Common myeloid progenitor, CD34-positive (primary cell): ENCODE data around the gene FAAP24.
"Not testable (repeated sequence)": the region's sequence is repeated elsewhere in the genome, so short reads cannot be mapped to it uniquely, and the experiment has no call there.

Experiments
- CTCF ChIA-PET: fragments of 350-600 bp; sonication (Branson Sonifier 250); formaldehyde crosslinking; loops from one replicate; lab custom pipeline; 2021; ENCODE audit warnings: antibody characterized with exemption; lab: Charles Lee
- POLR2A ChIA-PET: fragments of 350-600 bp; sonication (Branson Sonifier 250); formaldehyde crosslinking; loops from one replicate; lab custom pipeline; 2021; ENCODE audit warnings: antibody characterized with exemption; lab: Charles Lee
- DNase-seq, 3 donors: peaks; one replicate each; pipeline versions ENCODE4 v3.0.0 to v3.0.0-alpha.2; 2013
- H3K27ac ChIP-seq, 2 experiments: 1 replicate in 1 of 2; 2 replicates in 1 of 2; pipeline ENCODE4 v1.7.0; 2013; ENCODE audit warnings: inconsistent platforms in 2 of 2, low read length in 2 of 2, mild to moderate bottlenecking in 2 of 2, low read depth in 1 of 2, moderate library complexity in 1 of 2; ENCODE audit not compliant: severe bottlenecking in 2 of 2, insufficient read depth in 1 of 2, poor library complexity in 1 of 2
- H3K27me3 ChIP-seq, 5 experiments: replicated peaks in 2 of 5; 1 replicate in 3 of 5; 2 replicates in 2 of 5; pipeline versions ENCODE4 v1.6.1 to v1.7.0; 2013; ENCODE audit warnings: low read length in 4 of 5, mild to moderate bottlenecking in 2 of 5, moderate library complexity in 2 of 5, inconsistent platforms in 1 of 5; ENCODE audit not compliant: insufficient read depth in 5 of 5, control insufficient read depth in 4 of 5
- H3K36me3 ChIP-seq, 4 experiments: 1 replicate in 2 of 4; 2 replicates in 2 of 4; pipeline versions ENCODE4 v1.6.1 to v1.7.0; 2013; ENCODE audit warnings: low read length in 3 of 4, control low read depth in 1 of 4, mild to moderate bottlenecking in 1 of 4; ENCODE audit not compliant: control insufficient read depth in 4 of 4, insufficient read depth in 4 of 4
- H3K4me1 ChIP-seq, 4 experiments: 1 replicate in 3 of 4; 2 replicates in 1 of 4; pipeline versions ENCODE4 v1.6.1 to v1.7.1; 2013; ENCODE audit warnings: low read length in 3 of 4, mild to moderate bottlenecking in 3 of 4, control low read depth in 1 of 4, inconsistent platforms in 1 of 4, moderate library complexity in 1 of 4; ENCODE audit not compliant: control insufficient read depth in 4 of 4, insufficient read depth in 4 of 4; ENCODE audit errors: control extremely low read depth in 1 of 4
- H3K4me3 ChIP-seq, 7 experiments: 1 replicate in 4 of 7; 2 replicates in 3 of 7; pipeline versions ENCODE4 v1.5.1 to v1.7.0; 2013; ENCODE audit warnings: mild to moderate bottlenecking in 7 of 7, low read length in 6 of 7, moderate library complexity in 6 of 7, inconsistent platforms in 2 of 7, low read depth in 2 of 7, control low read depth in 1 of 7; ENCODE audit not compliant: insufficient read depth in 4 of 7, control insufficient read depth in 1 of 7; ENCODE audit errors: extremely low read depth in 1 of 7
- H3K9me3 ChIP-seq, 5 experiments: 1 replicate in 4 of 5; 2 replicates in 1 of 5; pipeline versions ENCODE4 v1.6.1 to v1.7.1; 2013; ENCODE audit warnings: low read length in 4 of 5, mild to moderate bottlenecking in 2 of 5, inconsistent platforms in 1 of 5, low read depth in 1 of 5, moderate library complexity in 1 of 5; ENCODE audit not compliant: control insufficient read depth in 4 of 5, insufficient read depth in 2 of 5; ENCODE audit errors: control extremely low read depth in 1 of 5
- WGBS: methylation state at CpG from one replicate; pipeline ENCODE4 v1.1.5; 2013; ENCODE audit not compliant: insufficient coverage; 5-methylcytosine and 5-hydroxymethylcytosine counted together

The FAAP24 gene

DNA sequence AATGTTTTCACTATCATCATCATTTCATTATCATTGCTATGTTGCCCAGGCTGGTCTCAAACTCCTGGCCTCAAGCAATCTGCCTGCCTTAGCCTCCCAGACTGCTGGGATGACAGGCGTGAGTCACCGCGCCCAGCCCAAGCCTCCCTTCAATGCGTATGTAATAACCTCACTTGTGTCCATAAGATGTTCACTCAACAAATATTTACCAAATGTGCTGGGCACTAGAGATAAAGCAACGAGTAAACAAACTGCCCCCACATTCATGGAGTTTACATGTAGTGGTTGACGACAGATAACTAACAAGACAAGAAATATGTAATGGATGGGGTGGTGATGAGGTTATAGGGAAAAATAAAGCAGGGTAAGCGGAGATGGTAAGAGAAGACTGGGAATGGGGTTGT, 25.0 kb downstream of the FAAP24 start:
- H3K27me3 ChIP-seq, H3K4me1 ChIP-seq, DNase-seq, H3K27ac ChIP-seq, H3K36me3 ChIP-seq, POLR2A ChIA-PET, H3K9me3 ChIP-seq, H3K4me3 ChIP-seq, CTCF ChIA-PET: not testable (repeated sequence)
- whole genome bisulfite sequencing, result 80% methylated on average over 1 of the region's 7 CpGs

- Histone ChIP-seq H3K27ac (no peak overlapping the region), H3K4me1 (no peaks in the 10 kb centered on the region), H3K27me3 (peaks cover 0 to 9% (median 4%) of the 10 kb centered on the region in 5 experiments), H3K9me3 (no peaks in the 10 kb centered on the region), H3K36me3 (no peaks in the 10 kb centered on the region), H3K4me3 (no peak overlapping the region)
- CTCF ChIA-PET, result no interaction called here
- 88% methylated on average over 14 of the region's 14 CpGs for WGBS
- POLR2A ChIA-PET, result no interaction called here
- DNase-seq, result no peak
Observed at GRCh38 chr19:32997716-32998355, 25.8 kb downstream of the FAAP24 start.

DNA sequence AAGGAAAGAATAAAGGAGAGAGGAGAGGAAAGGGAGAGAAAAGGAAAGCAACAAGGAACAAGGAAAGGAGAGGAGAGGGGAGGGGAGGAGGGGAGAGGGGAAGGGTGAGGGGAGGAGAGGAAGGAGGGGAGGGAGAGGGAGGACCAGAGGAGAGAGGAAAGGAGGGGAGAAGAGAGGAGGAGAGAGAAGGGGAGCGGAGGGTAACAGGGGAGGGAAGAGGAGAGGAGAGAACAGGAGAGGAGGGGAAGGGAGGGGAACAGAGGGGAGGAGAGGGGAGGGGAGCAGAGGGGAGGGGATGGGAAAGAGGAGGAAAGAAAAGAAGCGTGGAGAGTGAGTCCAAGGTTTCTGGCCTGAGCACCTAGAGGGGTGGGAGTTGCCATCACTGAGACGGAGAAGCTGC, 26.7 kb downstream of the FAAP24 start:
- Histone ChIP-seq H3K4me3 (no peak overlapping the region), H3K4me1 (no peaks in the 10 kb centered on the region), H3K36me3 (no peaks in the 10 kb centered on the region), H3K27ac (no peak overlapping the region), H3K9me3 (no peaks in the 10 kb centered on the region), H3K27me3 (peaks cover 0 to 9% (median 4%) of the 10 kb centered on the region in 5 experiments)
- ChIA-PET CTCF (no interaction called here), POLR2A (no interaction called here)
- no peak for DNase-seq
- 91% methylated on average over 3 of the region's 3 CpGs for WGBS

GRCh38 chr19:33000510-33000909, 28.5 kb downstream of the FAAP24 start:
- Histone ChIP-seq H3K9me3 (no peaks in the 10 kb centered on the region), H3K36me3 (no peaks in the 10 kb centered on the region), H3K4me1 (no peaks in the 10 kb centered on the region), H3K27ac (no peak overlapping the region), H3K27me3 (peaks cover 0 to 10% (median 4%) of the 10 kb centered on the region in 5 experiments), H3K4me3 (no peak overlapping the region)
- 75% methylated on average over 8 of the region's 8 CpGs for WGBS
- CTCF ChIA-PET, result no interaction called here
- no peak for DNase-seq
- POLR2A ChIA-PET, result no interaction called here

DNA sequence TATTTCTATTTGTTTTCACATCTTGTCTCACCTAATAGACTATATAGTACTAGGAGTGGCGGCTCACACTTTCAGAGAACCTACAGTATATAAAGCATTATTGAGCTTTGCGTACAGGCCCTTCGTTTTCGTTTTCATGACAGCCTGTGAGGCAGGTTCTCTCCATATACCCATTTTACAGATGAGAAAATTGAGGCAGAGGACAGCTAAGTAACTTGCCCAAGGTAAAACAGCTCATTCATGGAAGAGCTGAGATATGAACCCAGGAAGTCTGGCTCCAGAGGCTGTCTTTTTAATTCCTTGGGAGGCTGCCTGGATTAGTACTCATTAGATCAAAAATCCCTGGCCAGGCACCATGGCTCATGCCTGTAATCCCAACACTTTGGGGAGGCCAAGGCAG, 28.9 kb downstream of the FAAP24 start:
- H3K27me3 ChIP-seq, result peaks cover 0 to 10% (median 4%) of the 10 kb centered on the region in 5 experiments
- CTCF ChIA-PET, result no interaction called here
- 95% methylated on average over 3 of the region's 4 CpGs for WGBS
- DNase-seq, result no peak
- H3K9me3 ChIP-seq, result no peaks in the 10 kb centered on the region
- no peaks in the 10 kb centered on the region for H3K36me3 ChIP-seq
- H3K27ac ChIP-seq, result no peak overlapping the region
- H3K4me1 ChIP-seq, result no peaks in the 10 kb centered on the region
- POLR2A ChIA-PET, result no interaction called here
- no peak overlapping the region for H3K4me3 ChIP-seq

DNA sequence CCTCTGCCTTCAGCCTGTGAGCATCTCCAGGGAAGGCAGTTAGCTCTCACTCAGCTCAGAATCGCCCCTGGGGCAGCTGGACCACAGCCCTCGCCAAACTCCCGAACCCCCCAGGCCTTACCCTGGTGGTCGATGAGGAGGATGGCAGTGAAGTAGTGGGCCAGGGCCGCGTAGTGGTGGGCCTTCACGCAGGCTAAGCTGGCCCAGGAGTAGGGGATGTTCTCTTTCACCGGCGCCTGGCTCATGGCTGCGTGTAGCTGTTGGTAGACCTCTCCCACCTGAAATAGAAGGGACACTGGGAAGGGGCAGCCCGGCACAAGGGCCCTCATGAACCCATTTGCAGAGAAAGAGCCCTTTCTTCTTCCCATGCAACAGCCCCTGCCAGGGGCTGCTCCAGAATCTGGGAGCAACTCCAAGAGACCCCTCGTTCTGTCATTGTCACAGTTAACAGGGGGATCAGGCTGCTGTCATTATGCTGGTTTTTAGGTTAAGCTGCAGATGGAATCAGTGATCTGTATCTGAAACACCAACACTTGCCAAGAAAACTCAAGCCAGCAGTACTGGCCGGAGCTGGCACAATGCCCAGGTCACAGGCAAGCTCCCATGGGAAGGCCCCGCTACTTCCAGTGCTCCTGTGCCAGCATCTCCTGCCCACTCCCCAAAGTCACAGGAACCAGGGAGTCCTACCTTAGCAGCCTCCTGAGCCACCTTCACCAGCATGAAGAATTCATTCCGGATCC, 30.3 kb downstream of the FAAP24 start:
- H3K9me3 ChIP-seq, H3K27ac ChIP-seq, H3K4me3 ChIP-seq, H3K36me3 ChIP-seq, H3K4me1 ChIP-seq, POLR2A ChIA-PET, CTCF ChIA-PET, DNase-seq: not testable (repeated sequence)
- peaks cover 0 to 13% (median 4%) of the 10 kb centered on the region in 5 experiments for H3K27me3 ChIP-seq
- WGBS, result 97% methylated on average over 14 of the region's 15 CpGs

- POLR2A ChIA-PET, result interaction anchor here (0.6 kb wide), 1 partner anchor 218 kb away, joined by 3 read pairs; no protein-coding TSS in a partner anchor
- H3K27me3 ChIP-seq, result peaks cover 0 to 11% (median 2%) of the 10 kb centered on the region in 5 experiments
- CTCF ChIA-PET, H3K4me1 ChIP-seq, DNase-seq, H3K27ac ChIP-seq, H3K36me3 ChIP-seq, H3K4me3 ChIP-seq, H3K9me3 ChIP-seq: not testable (repeated sequence)
- WGBS, result 98% methylated on average over 4 of the region's 6 CpGs
Observed at GRCh38 chr19:33003424-33004024, 31.5 kb downstream of the FAAP24 start.
